Measurements from ENCODE around the gene VWA8.
"Not testable (repeated sequence)": the region's sequence is repeated elsewhere in the genome, so short reads cannot be mapped to it uniquely, and the experiment has no call there.

Gene VWA8

GRCh38 chr13:41571817-41572340, 389.0 kb downstream of the VWA8 start:
- not testable (repeated sequence) for DNase-seq

GRCh38 chr13:41568972-41569351, 391.9 kb downstream of the VWA8 start:
- no peak for DNase-seq

GRCh38 chr13:41568143-41568971, 392.6 kb downstream of the VWA8 start:
- no peak for DNase-seq

- no peak for DNase-seq
Measured at GRCh38 chr13:41567363-41567762, 393.5 kb downstream of the VWA8 start.

GRCh38 chr13:41565846-41566245, 395.1 kb downstream of the VWA8 start:
- DNase-seq: no peak

- DNase-seq: no peak
Measured at GRCh38 chr13:41565216-41565615, 395.7 kb downstream of the VWA8 start.

GRCh38 chr13:41563984-41564365, 396.9 kb downstream of the VWA8 start:
- no peak for DNase-seq

- DNase-seq: no peak
Measured at GRCh38 chr13:41563341-41563983, 397.4 kb downstream of the VWA8 start.

GRCh38 chr13:41562541-41563178, 398.2 kb downstream of the VWA8 start:
- DNase-seq: no peak

GRCh38 chr13:41562083-41562482, 398.8 kb downstream of the VWA8 start:
- no peak for DNase-seq

- no peak for DNase-seq
Measured at GRCh38 chr13:41561170-41561569, 399.7 kb downstream of the VWA8 start.

GRCh38 chr13:41558781-41559560, 401.9 kb downstream of the VWA8 start:
- DNase-seq: no peak

- no peak for DNase-seq
Measured at GRCh38 chr13:41557719-41558118, 403.2 kb downstream of the VWA8 start.

- no peak for DNase-seq
Measured at GRCh38 chr13:41554626-41555386, 406.1 kb downstream of the VWA8 start.

- no peak for DNase-seq
Measured at GRCh38 chr13:41554180-41554579, 406.7 kb downstream of the VWA8 start.

- DNase-seq: no peak
Measured at GRCh38 chr13:41552031-41552430, 408.9 kb downstream of the VWA8 start.

GRCh38 chr13:41550276-41550675, 410.6 kb downstream of the VWA8 start:
- no peak for DNase-seq

GRCh38 chr13:41549491-41549890, 411.4 kb downstream of the VWA8 start:
- no peak for DNase-seq

- no peak for DNase-seq
Measured at GRCh38 chr13:41548910-41549309, 412.0 kb downstream of the VWA8 start.

GRCh38 chr13:41548031-41548430, 412.9 kb downstream of the VWA8 start:
- no peak for DNase-seq

- DNase-seq: no peak
Measured at GRCh38 chr13:41547251-41548000, 413.5 kb downstream of the VWA8 start.
